ENCODE data around the gene TMEM87A.

GRCh38 chr15:42182328-42182886 is 90.8 kb downstream of the TMEM87A start:
- TF ChIP-seq CTCF (IDR thresholded peaks at IDR 0.05) (no peak), POLR2A (IDR thresholded peaks at IDR 0.05) (no peak)

All from adrenal gland (tissue), 5 donors.